BLaER1 (cell line): Measurements from ENCODE around the gene SP1.
"Not testable (repeated sequence)": the region's sequence is repeated elsewhere in the genome, so short reads cannot be mapped to it uniquely, and the experiment has no call there.

Source experiments
- H3K27ac ChIP-seq: shearing (Covaris generic); formaldehyde crosslinking; 2 replicates; pipeline ENCODE4 v1.8.1; 2022
- H3K27me3 ChIP-seq: shearing (Covaris generic); formaldehyde crosslinking; 2 replicates; pipeline ENCODE4 v1.8.1; 2022
- H3K36me3 ChIP-seq: shearing (Covaris generic); formaldehyde crosslinking; 2 replicates; pipeline ENCODE4 v1.8.1; 2022
- H3K4me1 ChIP-seq: shearing (Covaris generic); formaldehyde crosslinking; 2 replicates; pipeline ENCODE4 v1.8.1; 2022
- H3K4me2 ChIP-seq: shearing (Covaris generic); formaldehyde crosslinking; 2 replicates; pipeline ENCODE4 v1.8.1; 2022
- H3K4me3 ChIP-seq: shearing (Covaris generic); formaldehyde crosslinking; 2 replicates; pipeline ENCODE4 v1.8.1; 2022
- H3K9ac ChIP-seq: shearing (Covaris generic); formaldehyde crosslinking; 2 replicates; pipeline ENCODE4 v1.8.1; 2022
- H3K9me3 ChIP-seq: shearing (Covaris generic); formaldehyde crosslinking; 2 replicates; pipeline ENCODE4 v1.8.1; 2022
- H4K20me1 ChIP-seq: shearing (Covaris generic); formaldehyde crosslinking; 2 replicates; pipeline ENCODE4 v1.8.1; 2022
- Cebpa-rat ChIP-seq: shearing (Covaris generic); IDR thresholded peaks from 2 replicates; pipeline ENCODE4 v1.8.1; 2022

The SP1 gene

DNA sequence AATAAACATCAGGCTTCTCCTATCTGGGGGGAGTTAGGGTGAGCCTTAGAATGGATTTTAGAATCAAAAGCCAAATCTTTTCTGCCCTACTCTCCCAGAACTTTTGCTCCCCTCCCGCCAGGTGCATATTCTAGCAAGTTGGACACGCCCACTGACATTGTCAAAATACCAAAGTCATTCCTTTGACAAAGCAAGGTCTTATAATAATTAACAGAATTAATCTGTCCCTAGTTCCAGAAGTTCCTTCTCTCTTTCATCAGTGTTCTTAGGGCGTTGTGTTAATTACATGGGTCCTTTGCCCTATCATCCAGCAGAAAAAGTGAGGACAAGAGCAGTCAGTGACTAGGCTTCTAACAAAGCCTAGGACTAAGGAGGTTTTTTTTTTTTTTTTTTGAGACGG, 64.0 kb downstream of the SP1 start:
- Histone ChIP-seq H3K27me3 (no peaks in the 10 kb centered on the region), H3K4me1 (peaks cover 41% of the 10 kb centered on the region), H3K9me3 (no peaks in the 10 kb centered on the region), H3K4me3 (peak overlapping the region; percentile 31; the same call in 1 of the 2 replicates), H4K20me1 (peaks cover 38% of the 10 kb centered on the region), H3K27ac (no peak overlapping the region), H3K4me2 (peak overlapping the region; percentile 94), H3K36me3 (peaks cover 60% of the 10 kb centered on the region), H3K9ac (no peak overlapping the region)
- no peak for TF ChIP-seq Cebpa-rat

DNA sequence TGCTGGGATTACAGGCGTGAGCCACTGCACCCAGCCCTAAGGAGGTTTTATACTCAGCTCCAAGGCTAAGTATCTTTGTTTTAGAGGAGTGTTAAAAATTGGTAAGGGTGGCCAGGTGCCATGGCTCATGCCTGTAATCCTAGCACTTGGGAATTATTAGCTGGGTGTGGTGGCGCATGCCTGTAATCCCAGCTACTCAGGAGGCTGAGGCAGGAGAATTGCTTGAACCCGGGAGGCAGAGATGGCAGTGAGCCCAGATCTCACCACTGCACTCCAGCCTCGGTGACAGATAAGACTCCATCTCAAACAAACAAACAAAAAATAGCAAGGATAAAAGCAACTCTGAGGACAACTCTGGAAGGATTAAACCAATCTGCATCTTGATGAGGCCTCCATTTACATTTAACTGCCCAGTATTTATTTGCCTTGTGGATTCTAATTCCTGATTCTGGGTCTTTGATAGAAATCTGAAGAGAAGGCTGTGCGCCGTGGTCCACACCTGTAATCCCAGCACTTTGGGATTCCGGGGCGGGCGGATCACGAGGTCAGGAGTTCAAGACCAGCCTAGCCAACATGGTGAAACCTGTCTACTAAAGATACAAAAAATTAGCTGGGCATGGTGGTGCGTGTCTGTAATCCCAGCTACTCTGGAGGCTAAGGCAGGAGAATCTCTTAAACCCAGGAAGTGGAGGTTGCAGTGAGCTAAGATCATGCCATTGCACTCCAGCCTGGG, 64.8 kb downstream of the SP1 start:
- H3K9me3 ChIP-seq, H3K9ac ChIP-seq, H3K27ac ChIP-seq, H3K27me3 ChIP-seq, H3K4me3 ChIP-seq: not testable (repeated sequence)
- Histone ChIP-seq H4K20me1 (peaks cover 38% of the 10 kb centered on the region), H3K36me3 (peaks cover 65% of the 10 kb centered on the region), H3K4me2 (peak overlapping the region; percentile 36; the same call in 1 of the 2 replicates), H3K4me1 (peaks cover 41% of the 10 kb centered on the region)

DNA sequence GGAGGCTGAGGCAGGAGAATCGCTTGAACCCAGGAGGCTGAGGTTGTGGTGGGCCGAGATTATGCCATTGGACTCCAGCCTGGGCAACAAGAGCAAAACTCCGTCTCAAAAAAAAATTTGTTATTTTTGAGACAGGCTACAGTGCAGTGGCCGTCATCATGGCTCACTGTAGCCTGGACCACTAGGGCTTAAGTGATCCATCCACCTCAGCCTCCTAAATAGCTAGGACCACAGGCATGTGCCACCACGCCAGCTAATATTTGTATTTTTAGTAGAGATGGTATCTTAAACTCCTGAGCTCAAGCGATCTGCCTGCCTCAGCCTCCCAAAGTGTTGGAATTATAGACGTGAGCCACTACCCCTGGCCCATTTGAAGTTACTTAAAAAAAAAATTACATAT, 71.0 kb downstream of the SP1 start:
- no peak overlapping the region for H3K9ac ChIP-seq
- H3K4me2 ChIP-seq, result no peak overlapping the region

GRCh38 chr12:53451661-53452158, 71.7 kb downstream of the SP1 start, which contains the start of gene PCBP2:
Gene PCBP2, plus strand, starts transcription at chr12:53452102. Its CDS starts 2,699 bp downstream, at chr12:53454801.
- Histone ChIP-seq H3K9ac (peak within 1 kb of the TSS; percentile 99), H3K4me2 (peak within 1 kb of the TSS; percentile 89), H3K27ac (peak within 1 kb of the TSS; percentile 99), H4K20me1 (peaks cover 43% of the 10 kb centered on the region), H3K4me3 (peak within 1 kb of the TSS; percentile 76), H3K9me3 (no peaks in the 10 kb centered on the region), H3K36me3 (peaks cover 63% of the 10 kb centered on the region), H3K4me1 (peaks cover 19% of the 10 kb centered on the region), H3K27me3 (no peaks in the 10 kb centered on the region)
- peak; percentile 41; the same call in 1 of the 2 replicates for TF ChIP-seq Cebpa-rat

More for the DNA sequence above, 71.0 kb downstream of the SP1 start:
- Histone ChIP-seq H3K36me3 (peaks cover 63% of the 10 kb centered on the region), H3K4me1 (peaks cover 19% of the 10 kb centered on the region), H3K9me3 (no peaks in the 10 kb centered on the region), H3K4me3 (no peak overlapping the region), H3K27ac (no peak overlapping the region), H3K27me3 (no peaks in the 10 kb centered on the region), H4K20me1 (peaks cover 36% of the 10 kb centered on the region)
- TF ChIP-seq Cebpa-rat, result no peak

DNA sequence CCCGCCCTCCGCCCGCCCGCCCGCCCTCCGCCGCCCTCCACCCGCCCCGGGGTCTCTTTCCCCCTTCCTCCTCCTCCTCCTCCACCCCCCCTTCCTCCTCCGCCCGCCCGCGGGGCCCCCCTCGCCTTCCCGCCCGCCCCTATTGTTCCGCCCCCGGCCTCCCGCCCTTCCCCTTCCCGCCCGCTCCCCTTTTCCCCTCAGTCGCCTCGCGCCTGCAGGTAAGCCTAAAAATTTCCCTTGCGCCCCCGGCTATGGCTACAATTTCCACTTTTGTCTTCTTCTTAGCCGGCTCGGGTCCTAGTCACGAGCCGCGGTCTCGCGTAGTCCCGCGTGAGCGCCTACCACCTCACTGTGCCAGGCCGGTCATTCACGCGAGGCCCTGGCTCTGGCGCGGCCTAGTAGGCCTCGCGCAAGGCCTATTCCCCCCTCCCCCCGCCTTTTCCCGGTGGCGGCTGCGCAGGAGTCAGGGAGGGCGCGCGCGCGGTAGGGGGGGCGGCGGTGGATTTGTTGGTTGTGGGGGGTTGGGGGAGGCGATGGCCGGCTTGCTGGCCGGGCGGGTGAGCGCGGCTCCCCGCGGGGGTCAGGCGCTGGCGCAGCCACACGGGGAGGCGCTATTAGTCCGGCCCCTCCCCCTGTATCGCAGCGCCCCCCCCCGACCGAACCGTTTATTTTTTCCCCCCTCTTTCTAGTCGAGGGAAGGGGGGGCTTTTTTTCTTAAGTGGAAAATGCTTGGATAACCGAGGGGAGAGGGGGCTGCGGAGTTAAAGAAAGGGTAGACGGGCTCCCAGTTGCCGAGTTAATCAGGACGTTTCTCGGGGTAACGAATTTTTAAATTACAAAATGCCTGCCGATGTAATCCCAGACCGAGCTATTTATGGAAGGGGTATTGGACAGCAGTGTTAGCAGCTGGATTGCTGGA, 72.4 kb downstream of the SP1 start:
- Histone ChIP-seq H4K20me1 (peaks cover 50% of the 10 kb centered on the region), H3K4me2 (peak overlapping the region; percentile 89), H3K4me3 (peak overlapping the region; percentile 76), H3K36me3 (peaks cover 63% of the 10 kb centered on the region), H3K27me3 (no peaks in the 10 kb centered on the region), H3K9ac (peak overlapping the region; percentile 99), H3K4me1 (peaks cover 19% of the 10 kb centered on the region), H3K9me3 (no peaks in the 10 kb centered on the region), H3K27ac (peak overlapping the region; percentile 99)
- no peak for TF ChIP-seq Cebpa-rat

- Histone ChIP-seq H3K27ac (no peak overlapping the region), H3K9ac (peak overlapping the region; percentile 99; the same call in 1 of the 2 replicates), H3K4me1 (peaks cover 19% of the 10 kb centered on the region), H3K9me3 (no peaks in the 10 kb centered on the region), H3K36me3 (peaks cover 63% of the 10 kb centered on the region), H3K4me3 (peak overlapping the region; percentile 76; the same call in 1 of the 2 replicates), H3K4me2 (peak overlapping the region; percentile 89), H4K20me1 (peaks cover 66% of the 10 kb centered on the region), H3K27me3 (no peaks in the 10 kb centered on the region)
- TF ChIP-seq Cebpa-rat, result no peak
Observed at GRCh38 chr12:53453953-53454640, 74.1 kb downstream of the SP1 start.

DNA sequence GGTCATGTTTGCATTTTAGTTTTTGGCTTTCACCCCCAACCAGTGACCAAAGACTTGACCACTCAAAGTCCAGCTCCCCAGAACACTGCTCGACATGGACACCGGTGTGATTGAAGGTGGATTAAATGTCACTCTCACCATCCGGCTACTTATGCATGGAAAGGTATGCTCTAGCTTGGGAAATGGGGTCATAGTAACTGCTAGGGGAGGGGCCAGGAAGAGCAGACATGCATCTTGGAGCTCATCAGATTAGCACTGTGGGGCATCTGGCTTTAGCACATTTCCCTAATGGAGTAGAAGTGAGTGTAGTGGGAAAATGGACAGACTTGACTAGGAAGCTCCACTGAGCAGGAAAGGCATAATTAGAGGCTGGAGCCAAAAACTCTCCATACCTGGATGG, 74.7 kb downstream of the SP1 start:
- no peak overlapping the region for H3K4me3 ChIP-seq

GRCh38 chr12:53456654-53457366, 76.8 kb downstream of the SP1 start:
- Histone ChIP-seq H3K4me2 (no peak overlapping the region), H3K9me3 (no peaks in the 10 kb centered on the region), H3K36me3 (peaks cover 87% of the 10 kb centered on the region), H3K9ac (no peak overlapping the region), H3K4me3 (no peak overlapping the region), H4K20me1 (peaks cover 94% of the 10 kb centered on the region), H3K27me3 (no peaks in the 10 kb centered on the region), H3K27ac (no peak overlapping the region), H3K4me1 (peaks cover 19% of the 10 kb centered on the region)
- TF ChIP-seq Cebpa-rat, result no peak

More for the DNA sequence above, 74.7 kb downstream of the SP1 start:
- H4K20me1 ChIP-seq, result peaks cover 73% of the 10 kb centered on the region
- H3K4me2 ChIP-seq, result peak overlapping the region; percentile 89; the same call in 1 of the 2 replicates
- H3K36me3 ChIP-seq, result peaks cover 66% of the 10 kb centered on the region
- H3K9ac ChIP-seq, result peak overlapping the region; percentile 99; the same call in 1 of the 2 replicates
- H3K27ac ChIP-seq, result no peak overlapping the region
- peaks cover 19% of the 10 kb centered on the region for H3K4me1 ChIP-seq
- H3K9me3 ChIP-seq, result no peaks in the 10 kb centered on the region
- TF ChIP-seq Cebpa-rat, result no peak
- no peaks in the 10 kb centered on the region for H3K27me3 ChIP-seq
